ENCODE data around the gene PPFIBP2. TPM values are rescaled to one million over a fixed set of nuclear protein-coding genes. Genes with fewer than 3 reads are reported as not detected.

Gene PPFIBP2
- total and polyA plus RNA-seq, 10 of the 15 experiments (the other 5 are each of a cell fraction or from before 2014, with no cell fraction given), result 17.3 to 56.3 (median 39.2) TPM

DNA sequence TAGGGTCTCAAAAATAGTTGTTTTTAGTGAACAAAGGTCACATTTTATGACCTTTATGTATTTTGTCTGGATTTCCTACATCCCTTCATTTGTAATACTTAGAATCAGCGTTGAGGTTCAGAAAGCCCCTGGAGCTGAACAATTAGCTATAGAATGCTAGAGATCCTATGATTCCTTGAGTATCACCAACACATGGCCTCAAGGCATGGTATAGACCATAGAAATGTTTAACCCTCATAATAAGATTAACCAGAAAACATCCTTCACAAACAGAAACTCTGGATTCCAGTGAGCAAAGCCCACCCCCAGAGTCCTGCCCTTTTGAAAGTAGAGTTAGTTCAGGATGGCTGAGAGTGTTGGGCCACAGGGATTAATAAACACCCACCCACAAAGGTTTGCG, 82.2 kb downstream of the PPFIBP2 start:
- POLR2A ChIA-PET, result no interaction called here
- Histone ChIP-seq H3K27ac (ENCODE audit: control insufficient read depth, insufficient read depth) (no peak overlapping the region), H3K4me3 (no peak overlapping the region), H3K36me3 (ENCODE audit: control insufficient read depth in 2 of 2, insufficient read depth in 2 of 2, low read length in 1 of 2) (peaks cover 6 to 18% of the 10 kb centered on the region in 2 experiments), H3K27me3 (replicated peaks in 1 of 2; ENCODE audit: control insufficient read depth in 2 of 2, insufficient read depth in 2 of 2, low read length in 1 of 2) (no peaks in the 10 kb centered on the region), H3K9me3 (replicated peaks; ENCODE audit: control insufficient read depth, insufficient read depth, low read length) (no peaks in the 10 kb centered on the region), H2AFZ (ENCODE audit: control insufficient read depth, low read depth, low read length) (no peak overlapping the region), H4K20me1 (ENCODE audit: control insufficient read depth, insufficient read depth) (peaks cover 4% of the 10 kb centered on the region; the same call in 1 of the 2 replicates), H3K79me2 (ENCODE audit: control insufficient read depth, insufficient read depth, low read length) (no peaks in the 10 kb centered on the region), H3K4me2 (ENCODE audit: control insufficient read depth, insufficient read depth) (no peak overlapping the region), H3K4me1 (ENCODE audit: control insufficient read depth, insufficient read depth, low read length) (peaks cover 15% of the 10 kb centered on the region), H3K9ac (ENCODE audit: control insufficient read depth, insufficient read depth, low read length) (no peak overlapping the region)
- TF ChIP-seq YY1 (IDR thresholded peaks at IDR 0.05; ENCODE audit: low read depth, low read length) (no peak), NRF1 (conservative IDR thresholded peaks at IDR 0.05; ENCODE audit: low read depth, low read length) (no peak), GABPA (IDR thresholded peaks at IDR 0.05; ENCODE audit: low read depth) (no peak), MTA2 (IDR thresholded peaks at IDR 0.05; ENCODE audit: low read depth) (no peak), ZNF274 (IDR thresholded peaks at IDR 0.05; ENCODE audit: insufficient read depth, insufficient read length) (no peak), BMI1 (IDR thresholded peaks at IDR 0.05; ENCODE audit: borderline replicate concordance) (no peak), KLF5 (IDR thresholded peaks at IDR 0.05; ENCODE audit: partially characterized antibody) (no peak), STAT1 (conservative IDR thresholded peaks at IDR 0.05) (no peak), CHD1 (IDR thresholded peaks at IDR 0.05; ENCODE audit: low read depth, low read length) (no peak), CREM (IDR thresholded peaks at IDR 0.05; ENCODE audit: low read depth) (no peak), NR2C2 (IDR thresholded peaks at IDR 0.05; ENCODE audit: borderline replicate concordance, control insufficient read depth, insufficient read length, low read depth) (no peak), CREB1 (IDR thresholded peaks at IDR 0.05; ENCODE audit: low read depth) (no peak)
- TF ChIP-seq, protein P1, sequence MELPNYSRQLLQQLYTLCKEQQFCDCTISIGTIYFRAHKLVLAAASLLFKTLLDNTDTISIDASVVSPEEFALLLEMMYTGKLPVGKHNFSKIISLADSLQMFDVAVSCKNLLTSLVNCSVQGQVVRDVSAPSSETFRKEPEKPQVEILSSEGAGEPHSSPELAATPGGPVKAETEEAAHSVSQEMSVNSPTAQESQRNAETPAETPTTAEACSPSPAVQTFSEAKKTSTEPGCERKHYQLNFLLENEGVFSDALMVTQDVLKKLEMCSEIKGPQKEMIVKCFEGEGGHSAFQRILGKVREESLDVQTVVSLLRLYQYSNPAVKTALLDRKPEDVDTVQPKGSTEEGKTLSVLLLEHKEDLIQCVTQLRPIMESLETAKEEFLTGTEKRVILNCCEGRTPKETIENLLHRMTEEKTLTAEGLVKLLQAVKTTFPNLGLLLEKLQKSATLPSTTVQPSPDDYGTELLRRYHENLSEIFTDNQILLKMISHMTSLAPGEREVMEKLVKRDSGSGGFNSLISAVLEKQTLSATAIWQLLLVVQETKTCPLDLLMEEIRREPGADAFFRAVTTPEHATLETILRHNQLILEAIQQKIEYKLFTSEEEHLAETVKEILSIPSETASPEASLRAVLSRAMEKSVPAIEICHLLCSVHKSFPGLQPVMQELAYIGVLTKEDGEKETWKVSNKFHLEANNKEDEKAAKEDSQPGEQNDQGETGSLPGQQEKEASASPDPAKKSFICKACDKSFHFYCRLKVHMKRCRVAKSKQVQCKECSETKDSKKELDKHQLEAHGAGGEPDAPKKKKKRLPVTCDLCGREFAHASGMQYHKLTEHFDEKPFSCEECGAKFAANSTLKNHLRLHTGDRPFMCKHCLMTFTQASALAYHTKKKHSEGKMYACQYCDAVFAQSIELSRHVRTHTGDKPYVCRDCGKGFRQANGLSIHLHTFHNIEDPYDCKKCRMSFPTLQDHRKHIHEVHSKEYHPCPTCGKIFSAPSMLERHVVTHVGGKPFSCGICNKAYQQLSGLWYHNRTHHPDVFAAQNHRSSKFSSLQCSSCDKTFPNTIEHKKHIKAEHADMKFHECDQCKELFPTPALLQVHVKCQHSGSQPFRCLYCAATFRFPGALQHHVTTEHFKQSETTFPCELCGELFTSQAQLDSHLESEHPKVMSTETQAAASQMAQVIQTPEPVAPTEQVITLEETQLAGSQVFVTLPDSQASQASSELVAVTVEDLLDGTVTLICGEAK (IDR thresholded peaks at IDR 0.05; ENCODE audit: borderline replicate concordance), result no peak
- TF ChIP-seq, protein P2, sequence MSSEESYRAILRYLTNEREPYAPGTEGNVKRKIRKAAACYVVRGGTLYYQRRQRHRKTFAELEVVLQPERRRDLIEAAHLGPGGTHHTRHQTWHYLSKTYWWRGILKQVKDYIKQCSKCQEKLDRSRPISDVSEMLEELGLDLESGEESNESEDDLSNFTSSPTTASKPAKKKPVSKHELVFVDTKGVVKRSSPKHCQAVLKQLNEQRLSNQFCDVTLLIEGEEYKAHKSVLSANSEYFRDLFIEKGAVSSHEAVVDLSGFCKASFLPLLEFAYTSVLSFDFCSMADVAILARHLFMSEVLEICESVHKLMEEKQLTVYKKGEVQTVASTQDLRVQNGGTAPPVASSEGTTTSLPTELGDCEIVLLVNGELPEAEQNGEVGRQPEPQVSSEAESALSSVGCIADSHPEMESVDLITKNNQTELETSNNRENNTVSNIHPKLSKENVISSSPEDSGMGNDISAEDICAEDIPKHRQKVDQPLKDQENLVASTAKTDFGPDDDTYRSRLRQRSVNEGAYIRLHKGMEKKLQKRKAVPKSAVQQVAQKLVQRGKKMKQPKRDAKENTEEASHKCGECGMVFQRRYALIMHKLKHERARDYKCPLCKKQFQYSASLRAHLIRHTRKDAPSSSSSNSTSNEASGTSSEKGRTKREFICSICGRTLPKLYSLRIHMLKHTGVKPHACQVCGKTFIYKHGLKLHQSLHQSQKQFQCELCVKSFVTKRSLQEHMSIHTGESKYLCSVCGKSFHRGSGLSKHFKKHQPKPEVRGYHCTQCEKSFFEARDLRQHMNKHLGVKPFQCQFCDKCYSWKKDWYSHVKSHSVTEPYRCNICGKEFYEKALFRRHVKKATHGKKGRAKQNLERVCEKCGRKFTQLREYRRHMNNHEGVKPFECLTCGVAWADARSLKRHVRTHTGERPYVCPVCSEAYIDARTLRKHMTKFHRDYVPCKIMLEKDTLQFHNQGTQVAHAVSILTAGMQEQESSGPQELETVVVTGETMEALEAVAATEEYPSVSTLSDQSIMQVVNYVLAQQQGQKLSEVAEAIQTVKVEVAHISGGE (CRISPR knock-in tag; IDR thresholded peaks at IDR 0.05), result no peak
- TF ChIP-seq, protein P3, sequence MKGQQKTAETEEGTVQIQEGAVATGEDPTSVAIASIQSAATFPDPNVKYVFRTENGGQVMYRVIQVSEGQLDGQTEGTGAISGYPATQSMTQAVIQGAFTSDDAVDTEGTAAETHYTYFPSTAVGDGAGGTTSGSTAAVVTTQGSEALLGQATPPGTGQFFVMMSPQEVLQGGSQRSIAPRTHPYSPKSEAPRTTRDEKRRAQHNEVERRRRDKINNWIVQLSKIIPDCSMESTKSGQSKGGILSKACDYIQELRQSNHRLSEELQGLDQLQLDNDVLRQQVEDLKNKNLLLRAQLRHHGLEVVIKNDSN (IDR thresholded peaks at IDR 0.05; ENCODE audit: borderline replicate concordance, extremely low read length, insufficient read depth, low read depth, low read length), result no peak
- no TSS peak for BruUV-seq (replicated peaks)
- WGBS (ENCODE audit: insufficient coverage, insufficient replicate concordance, low lambda C conversion rate, missing lambda C conversion rate), result 100% methylated on average over 2 of the region's 2 CpGs
- FAIRE-seq (no peak), DNase-seq (ENCODE audit: low read depth, low spot score) (no peak), ATAC-seq (no peak)
- RAD21 ChIA-PET (ENCODE audit: unreplicated experiment), result interaction anchor here (1.0 kb wide), 1 partner anchor 24 kb away, joined by 3 read pairs; no protein-coding TSS in a partner anchor
- in situ Hi-C loops (cut with MboI) (no loop called here), intact Hi-C loops (cut with micrococcal nuclease; ENCODE audit: unreplicated experiment) (no loop called here)
- CTCF ChIA-PET, result no interaction called here
- SMC1A ChIA-PET (ENCODE audit: uncharacterized antibody, unreplicated experiment), result no interaction called here

Measured in GM12878 (cell line).